Amniotic epithelial cell (primary cell): ENCODE results near the gene LIX1L.
A peak's percentile ranks its signal among the peaks of the same experiment; 100 is the strongest.

ENCODE experiments used
- DNase-seq: peaks from one replicate; pipeline ENCODE4 v3.0.0-alpha.2; 2010; ENCODE audit warnings: low read depth

LIX1L gene

DNA sequence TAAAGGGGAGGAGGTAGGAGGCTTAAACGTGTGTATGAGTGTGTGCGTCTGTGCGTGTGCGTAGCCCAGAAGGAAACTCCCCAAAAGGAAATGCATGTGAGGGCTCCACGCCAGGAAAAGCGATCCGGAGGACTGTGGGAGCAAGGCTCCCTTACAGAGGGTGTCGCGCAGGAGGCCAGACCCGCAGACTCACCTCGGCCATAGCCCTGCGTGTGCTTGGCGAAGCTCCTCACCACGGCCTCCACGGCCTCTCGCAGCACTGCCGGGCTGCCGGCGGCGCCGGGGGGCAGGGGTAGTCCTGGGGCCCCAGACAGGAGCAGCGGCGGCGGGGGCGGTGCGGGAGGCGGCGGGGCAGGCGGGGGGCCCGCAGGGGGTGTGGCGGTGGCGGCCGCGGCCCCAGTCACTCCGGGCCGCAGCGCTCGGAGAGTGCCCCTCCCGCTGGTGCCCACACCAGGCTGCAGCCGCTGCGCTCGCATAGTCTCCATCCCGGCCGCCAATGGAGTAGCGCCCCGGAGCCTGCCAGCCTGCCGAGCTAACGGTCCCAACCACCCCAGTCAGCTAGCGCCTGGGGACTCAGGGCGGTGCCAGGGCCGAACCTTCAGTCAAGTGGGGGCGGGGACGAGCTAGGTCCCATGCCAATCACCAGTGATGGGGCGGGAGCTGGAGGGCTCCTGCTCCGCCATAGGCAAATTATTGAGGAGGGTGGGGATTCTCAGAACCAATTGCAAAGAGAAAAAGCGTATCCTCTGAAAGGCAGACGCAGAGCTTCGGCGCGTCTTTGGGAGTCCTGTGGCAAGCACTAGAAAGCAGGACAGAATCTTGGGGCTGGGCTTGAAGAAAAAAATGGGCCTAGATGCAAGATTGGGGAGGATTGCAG is at the start of gene LIX1L:
TSS of gene LIX1L (minus strand) at position 575 of the 877 bp plus-strand sequence. CDS start at position 485, 90 bp downstream.
- peak; percentile 95 for DNase-seq

DNA sequence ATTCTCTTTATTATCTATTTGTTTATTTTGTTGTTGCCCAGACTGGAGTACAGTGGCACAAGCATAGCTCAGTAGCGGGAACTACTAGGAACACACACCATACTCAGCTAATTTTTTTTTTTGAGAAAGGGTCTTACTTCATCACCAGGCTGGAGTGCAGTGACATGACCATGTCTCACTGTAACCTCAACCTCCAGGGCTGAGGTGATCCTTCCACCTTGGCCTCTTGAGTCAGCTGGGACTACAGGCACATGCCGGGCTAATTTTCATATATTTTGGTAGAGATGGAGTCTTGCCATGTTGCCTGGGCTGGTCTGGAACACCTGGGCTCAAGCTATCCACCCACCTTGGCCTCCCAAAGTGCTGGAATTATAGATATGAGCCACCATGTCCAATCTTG is 43.9 kb upstream of the LIX1L start:
- DNase-seq, result no peak

DNA sequence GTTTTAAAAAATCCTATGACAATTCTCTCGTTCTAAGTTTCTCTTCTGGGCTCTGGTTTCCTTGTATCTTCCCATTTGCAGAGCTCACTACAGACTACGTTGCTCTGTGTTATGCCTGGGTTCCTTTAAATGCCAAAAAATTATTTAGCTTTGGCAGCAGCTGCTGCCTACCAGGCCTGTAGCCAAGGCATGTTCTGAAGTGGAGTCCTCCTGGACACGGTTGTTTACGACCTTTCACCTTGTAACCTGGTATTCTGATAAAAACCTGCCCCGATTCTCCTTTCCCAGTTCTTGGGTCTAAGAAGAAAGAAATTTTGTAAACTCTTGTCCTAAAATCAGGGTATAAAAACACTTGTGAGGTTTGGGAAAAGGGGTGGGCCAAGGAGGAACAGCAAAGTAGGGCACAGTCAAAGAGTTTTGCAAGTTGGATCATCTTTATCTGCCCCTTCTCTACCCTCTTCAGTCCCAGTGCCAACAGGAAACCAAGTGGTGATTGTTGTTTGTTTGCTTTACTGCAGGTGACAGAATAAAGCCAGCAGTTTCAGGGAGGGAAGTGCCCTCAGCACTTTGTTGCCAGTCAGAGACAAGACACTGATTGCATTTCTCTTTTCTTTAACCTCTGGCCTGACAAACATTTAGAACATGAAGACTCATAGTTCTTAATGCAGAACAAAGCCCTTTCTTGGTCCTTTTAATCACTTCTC is 41.7 kb upstream of the LIX1L start:
- peak; percentile 15 for DNase-seq

DNA sequence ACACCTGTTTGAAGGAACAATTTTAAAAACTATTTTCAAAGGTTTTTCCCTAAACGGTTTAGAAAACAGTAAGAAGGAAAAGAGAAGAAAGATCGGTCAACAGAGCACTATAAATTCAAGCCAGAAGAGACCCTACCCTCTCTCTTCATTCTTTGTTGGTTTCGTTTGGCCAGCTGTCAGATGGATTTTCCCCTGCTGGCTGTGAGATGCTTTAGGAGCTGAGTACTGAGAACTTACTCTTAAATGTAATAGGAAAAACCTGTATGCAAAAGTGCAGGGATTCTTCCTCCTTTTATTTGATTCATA is 39.9 kb upstream of the LIX1L start:
- no peak for DNase-seq

DNA sequence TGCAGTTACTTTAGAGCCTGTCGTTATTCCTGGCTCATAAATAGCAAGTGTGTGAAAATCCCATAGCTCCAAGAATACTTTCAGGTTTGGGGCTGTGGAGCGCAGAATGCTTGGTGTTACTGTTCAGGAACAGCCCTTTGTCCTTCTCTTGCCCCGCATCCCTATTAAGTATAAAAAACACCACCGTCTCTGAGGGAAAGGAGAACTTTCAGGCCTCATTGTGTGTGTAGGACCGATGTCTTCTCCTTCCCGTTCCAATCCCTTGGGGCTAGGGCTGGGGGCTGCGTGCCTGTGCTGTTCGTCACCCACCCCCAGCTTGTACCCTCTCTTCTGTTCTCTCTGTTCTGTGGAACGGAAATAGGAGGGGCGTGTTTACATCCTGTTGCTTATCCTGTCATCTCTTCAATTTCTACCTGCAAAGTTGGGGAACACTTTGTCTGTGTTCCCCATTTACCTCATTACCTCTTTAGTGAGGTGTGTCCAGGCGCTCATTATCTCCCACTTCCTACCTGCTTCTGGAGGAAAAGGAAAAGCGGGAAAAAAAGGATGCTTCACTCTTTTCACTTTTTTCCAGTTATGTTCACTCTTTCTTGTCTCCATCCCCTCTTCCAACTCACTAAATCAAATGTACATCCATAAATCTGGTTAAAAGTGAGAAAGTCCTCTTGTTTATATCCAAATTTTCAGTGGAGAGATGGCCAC is 39.4 kb upstream of the LIX1L start:
- DNase-seq, result peak; percentile 37

DNA sequence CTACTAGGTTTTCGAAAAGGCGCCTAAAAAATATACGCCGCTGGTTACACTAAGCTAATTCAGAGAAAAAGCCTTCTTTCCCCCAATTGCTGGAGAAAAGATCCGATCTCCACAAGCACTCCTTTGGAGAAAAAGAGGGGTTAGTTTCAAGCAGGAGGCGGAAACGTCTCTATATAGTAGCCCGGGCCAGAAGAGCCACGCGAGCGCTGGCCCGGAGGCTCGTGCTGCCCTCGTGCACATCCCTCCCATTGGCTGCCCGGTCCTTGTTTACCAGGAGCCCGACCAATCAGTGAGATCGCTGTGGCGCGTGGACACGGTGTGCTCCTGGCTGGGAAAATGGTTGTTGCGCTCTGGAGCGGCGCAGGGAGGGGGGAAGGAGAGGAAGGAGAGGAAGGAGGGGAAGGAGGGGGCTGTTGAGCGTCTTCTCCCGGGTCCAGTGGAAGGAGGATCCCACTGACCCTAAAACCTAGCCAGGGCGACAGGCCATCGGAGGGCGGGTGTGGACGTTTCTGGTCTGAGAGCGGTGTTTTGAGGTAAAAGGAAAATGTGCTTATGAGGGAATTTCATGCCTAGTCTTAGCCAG is 38.7 kb upstream of the LIX1L start, which contains the start of gene TXNIP:
TSS of gene TXNIP (minus strand) at position 147 of the 583 bp plus-strand sequence. CDS start 313 bp downstream, outside the sequence.
- peak; percentile 98 for DNase-seq

DNA sequence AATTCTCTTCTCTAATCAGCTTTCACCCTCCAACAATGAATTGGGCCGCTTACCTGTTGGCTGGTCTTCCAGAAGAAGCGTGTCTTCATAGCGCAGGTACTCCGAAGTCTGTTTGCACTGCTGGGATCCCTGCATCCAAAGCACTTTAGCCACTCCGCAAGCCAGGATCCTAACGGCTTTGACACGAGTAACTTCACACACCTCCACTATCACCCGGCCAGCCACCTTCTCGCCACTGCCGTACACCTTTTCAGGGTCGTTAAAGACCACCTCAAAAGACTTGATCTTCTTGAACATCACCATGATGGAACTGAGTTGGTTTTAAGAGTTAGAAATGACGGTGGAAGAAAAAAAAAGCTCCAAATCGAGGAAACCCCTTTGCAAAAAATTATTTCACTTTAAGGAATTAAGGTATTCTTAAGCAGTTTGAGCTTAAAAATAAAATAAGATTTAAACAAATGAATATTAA is 38.2 kb upstream of the LIX1L start:
- no peak for DNase-seq

DNA sequence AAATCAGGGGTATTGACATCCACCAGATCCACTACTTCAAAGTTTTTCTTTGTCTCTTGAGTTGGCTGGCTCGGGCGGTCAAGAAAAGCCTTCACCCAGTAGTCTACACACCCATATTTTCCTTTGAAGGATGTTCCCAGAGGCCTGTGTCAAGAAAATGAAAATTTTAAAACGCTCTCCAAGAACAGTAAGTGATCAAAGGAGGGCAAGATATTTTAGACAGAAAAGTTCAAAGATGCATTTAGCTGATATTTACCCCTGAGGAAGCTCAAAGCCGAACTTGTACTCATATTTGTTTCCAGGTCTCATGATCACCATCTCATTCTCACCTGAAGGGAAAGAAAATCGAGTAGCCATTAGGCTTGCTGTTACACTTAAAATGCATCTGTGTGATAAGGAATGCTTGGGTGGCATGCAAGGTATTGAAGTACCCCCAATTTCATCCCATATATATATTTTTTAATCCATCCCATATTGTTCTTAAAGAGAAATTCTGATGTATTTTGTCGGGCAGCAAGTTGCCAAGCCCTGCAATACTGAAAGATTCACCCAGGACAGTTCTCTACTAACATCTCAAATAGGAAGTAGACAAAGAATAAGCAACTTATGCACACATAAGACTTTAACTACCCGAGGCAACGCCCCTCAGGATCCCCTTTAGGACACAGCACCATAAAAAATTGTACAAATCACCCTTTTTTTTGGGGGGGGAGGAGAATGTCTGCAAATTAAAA is 37.5 kb upstream of the LIX1L start:
- DNase-seq, result no peak

DNA sequence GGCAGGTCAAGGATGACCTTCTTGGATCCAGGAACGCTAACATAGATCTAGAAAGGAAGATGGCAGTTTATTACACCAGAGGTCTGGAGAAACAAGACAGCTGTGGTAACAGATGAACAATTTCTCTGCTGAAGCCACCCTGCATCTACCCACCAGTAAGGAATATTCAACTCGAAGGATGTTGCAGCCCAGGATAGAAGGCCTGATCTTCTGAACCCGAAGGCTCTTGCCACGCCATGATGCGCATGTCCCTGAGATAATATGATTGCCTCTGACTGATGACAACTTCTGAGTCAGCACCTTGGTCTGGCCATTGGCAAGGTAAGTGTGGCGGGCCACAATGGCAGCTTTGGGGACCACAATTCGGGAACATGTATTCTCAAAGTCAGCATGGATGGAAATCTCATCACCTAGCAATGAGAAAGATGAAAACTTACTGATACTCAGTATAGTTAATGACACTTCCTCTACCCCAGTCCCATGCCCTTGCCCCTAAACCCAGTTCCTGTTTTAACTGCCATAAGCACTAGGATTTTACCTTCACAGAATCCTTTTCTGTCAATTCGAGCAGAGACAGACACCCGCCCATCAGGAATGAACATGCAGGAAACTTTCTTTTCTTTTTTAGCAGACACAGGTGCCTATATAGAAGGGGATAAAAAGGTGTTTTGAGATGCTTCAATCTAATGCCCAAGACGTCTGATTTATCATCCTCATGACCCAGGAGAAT is 36.7 kb upstream of the LIX1L start:
- DNase-seq, result peak; percentile 23

DNA sequence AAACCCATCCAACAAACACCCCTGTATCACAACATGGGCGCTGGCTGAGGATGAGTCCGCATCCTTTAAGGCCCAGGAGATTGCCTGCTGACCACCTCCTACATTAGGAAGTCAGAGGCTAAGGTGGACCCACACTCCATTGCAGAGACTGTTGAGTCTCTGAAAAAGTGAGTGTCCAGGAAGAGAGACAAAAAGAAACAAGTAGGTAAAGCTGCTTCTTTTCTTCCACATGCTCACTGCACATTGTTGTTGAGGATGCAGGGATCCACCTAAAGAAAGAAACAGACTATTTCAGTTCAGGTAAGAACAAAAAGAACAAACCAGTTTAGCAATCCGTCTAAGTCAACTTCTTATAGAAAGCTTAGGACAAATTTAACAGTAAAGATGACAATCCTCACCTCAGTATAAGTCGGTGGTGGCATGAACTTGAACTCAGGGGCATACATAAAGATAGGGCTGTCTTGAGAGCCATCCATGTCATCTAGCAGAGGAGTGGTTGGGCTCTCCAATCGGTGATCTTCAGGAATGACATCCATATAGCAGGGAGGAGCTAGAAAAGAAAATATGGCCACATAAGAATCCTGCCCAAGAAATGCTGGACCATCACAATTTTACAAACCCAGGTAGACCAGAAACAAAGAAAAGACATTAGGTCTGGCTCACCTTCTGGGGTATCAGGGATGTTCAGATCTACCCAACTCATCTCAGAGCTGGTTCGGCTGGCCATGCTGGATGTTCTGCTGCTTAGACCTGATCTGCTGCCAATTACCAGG is 36.0 kb upstream of the LIX1L start:
- DNase-seq, result peak; percentile 26

DNA sequence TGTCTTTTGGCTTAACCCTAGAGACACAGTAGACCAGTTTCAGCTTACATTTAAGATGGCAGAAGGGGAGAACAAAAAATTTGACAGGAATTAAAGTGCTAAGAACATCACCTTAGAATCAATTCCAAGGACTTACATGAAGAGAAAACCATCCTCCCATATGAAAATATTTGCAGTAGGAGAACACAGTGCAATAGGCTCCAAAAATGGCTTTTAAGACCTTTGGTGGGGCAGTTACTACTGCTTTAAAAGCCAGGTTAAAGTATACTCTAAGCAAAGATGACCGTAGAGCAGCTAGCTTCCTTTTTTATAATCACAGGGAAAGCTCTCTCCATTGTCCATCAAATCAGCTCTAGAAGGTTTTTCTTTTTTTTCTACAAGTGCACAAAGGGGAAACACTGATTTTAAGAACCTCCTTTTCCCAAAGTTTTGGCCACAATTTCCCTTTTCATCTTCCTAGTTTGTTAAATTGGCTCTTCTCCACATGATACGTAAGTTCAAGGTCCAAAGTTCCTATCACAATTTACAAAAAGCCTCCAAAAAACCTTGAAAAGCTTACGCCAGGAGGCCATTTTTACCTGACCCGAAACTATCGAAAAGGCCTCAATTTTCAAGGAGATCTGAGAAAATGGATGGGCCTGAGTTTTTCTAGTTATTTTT is 35.3 kb upstream of the LIX1L start:
- no peak for DNase-seq

DNA sequence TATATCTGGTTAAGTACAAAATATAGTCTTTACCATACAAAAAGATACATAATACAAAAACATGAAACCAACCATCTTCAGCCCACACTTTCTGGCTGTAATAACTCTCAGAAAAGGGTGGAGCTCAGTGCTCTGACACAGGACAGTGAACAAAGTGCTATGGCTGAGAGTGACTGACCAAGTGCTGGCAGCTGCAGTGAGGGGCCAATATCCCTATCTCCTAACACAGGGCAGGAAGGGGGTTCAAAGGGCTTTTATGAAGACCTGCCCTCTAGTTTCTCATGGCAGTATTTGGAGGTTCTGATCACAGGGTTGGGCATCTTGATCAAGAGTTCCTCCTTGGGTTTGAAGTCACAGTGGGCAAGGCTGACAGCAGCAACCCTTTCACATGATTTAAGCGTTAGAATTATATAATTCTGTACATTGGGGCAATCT is 34.7 kb upstream of the LIX1L start:
- DNase-seq, result no peak

DNA sequence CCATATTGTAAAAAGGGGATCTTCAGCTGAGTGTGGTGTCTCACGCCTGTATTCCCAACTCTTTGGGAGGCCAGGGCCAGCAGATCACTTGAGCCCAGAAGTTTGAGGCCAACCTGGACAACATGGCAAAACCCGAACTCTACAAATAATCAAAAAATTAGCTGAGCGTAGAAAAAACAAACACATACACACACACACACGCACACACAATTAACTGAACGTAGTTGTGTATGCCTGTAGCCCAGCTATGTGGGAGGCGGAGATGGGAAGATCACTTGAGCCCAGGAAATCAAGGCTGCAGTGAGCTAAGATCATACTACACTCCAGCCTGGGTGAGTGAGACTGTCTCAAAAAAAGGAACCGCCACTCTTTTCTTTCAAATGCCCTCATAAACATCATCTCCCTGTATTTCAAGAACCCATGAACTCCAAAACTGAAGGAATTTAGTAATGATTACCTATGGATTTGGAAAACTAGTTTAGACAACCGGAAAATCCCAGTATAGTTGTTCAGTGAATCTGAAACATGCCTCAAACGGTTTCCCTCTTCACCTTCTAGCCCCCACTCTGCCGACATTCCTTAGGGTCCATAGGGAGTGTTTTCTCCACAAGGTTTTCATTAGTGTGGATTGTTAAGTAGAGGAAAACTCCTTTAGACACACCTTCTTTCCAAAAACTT is 34.1 kb upstream of the LIX1L start:
- DNase-seq, result peak; percentile 41

DNA sequence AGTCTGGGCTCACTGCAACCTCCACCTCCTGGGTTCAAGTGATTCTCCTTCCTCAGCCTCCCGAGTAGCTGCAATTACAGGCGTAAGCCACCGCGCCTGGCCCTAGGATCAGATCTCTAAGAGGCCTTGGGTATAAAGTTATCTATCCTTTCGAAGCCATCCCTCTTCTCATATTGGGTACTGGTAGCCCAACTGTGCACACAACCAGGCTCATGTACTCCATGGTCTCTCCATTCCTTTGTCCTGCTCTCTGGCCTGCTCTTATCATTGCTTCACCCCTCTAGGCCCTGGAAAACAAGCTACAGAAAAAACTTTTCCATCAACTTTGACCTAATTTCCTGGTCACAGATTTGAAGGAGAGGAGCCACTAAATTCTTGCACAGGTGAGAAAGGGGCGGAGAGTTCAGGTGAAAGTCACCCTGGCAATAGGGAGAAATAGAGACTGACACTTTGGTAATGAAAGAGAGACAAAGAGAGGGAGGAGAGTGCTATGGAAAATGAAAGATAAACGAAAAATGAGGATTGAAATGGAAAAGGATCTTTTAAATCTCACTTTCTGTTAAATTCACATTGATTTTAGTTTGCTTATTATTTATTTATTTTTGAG is 32.5 kb upstream of the LIX1L start:
- DNase-seq, result peak; percentile 45

DNA sequence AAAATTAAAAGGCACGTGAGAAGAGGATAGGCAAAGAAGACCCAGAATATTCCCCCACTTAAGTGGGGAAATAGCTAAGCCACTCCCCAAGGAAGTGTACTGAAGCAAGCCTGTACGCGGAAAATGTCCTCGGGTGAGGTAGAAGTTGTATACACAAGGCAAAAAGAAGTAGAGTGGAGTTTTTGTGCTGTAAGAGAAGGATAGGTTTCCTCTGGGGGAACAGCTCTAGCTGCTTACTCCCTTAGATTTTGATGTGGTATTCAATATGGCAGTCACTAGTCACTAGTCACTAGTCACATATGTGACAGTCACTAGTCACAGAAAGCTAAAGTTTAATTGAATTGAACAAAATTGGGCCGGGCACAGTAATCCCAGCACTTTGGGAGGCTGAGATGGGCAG is 31.0 kb upstream of the LIX1L start:
- DNase-seq, result no peak

DNA sequence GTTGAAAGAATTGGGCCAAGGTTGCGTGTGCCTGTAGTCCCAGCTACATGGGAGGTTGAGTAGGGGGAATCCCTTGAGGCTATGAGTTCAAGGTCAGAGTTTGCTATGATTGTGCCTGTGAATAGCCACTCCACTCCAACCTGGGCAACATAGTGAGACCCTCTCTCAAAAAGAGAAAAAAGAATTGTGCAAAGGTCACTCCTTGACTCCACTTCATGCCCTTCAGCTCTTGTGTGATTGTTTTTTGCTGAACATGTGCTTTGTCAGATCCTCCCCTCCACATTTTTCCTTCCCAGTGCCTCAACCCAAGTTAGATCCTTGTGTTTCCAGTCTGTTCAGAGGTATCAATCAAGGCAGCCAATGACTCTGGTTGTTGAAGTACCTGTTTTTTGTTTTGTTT is 30.1 kb upstream of the LIX1L start:
- no peak for DNase-seq

DNA sequence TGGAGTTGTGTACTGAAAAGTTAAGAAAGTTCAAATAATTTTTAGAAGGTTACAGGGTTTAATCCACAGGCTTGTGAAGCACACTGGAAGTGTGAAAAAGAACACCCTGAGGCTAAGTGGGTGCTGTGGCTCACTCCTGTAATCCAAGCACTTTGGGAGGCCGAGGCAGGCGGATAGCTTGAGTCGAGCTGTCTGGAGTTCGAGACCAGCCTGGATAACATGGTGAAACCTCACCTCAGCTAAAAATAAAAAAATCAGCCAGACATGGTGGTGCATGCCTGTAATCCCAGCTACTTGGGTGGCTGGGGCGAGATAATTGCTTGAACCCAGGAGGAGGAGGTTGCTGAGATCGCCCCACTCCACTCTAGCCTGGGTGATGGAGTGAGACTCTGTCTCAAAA is 28.7 kb upstream of the LIX1L start:
- no peak for DNase-seq
